NCI-H1436 treated with DMSO at 0.1 percent for 48 hours (cell line): ENCODE data around the gene FST.

Experiments used
- DNase-seq: peaks from one replicate; lab custom pipeline; 2025; lab: John Stamatoyannopoulos, UW

Gene FST, protein sequence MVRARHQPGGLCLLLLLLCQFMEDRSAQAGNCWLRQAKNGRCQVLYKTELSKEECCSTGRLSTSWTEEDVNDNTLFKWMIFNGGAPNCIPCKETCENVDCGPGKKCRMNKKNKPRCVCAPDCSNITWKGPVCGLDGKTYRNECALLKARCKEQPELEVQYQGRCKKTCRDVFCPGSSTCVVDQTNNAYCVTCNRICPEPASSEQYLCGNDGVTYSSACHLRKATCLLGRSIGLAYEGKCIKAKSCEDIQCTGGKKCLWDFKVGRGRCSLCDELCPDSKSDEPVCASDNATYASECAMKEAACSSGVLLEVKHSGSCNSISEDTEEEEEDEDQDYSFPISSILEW

DNA sequence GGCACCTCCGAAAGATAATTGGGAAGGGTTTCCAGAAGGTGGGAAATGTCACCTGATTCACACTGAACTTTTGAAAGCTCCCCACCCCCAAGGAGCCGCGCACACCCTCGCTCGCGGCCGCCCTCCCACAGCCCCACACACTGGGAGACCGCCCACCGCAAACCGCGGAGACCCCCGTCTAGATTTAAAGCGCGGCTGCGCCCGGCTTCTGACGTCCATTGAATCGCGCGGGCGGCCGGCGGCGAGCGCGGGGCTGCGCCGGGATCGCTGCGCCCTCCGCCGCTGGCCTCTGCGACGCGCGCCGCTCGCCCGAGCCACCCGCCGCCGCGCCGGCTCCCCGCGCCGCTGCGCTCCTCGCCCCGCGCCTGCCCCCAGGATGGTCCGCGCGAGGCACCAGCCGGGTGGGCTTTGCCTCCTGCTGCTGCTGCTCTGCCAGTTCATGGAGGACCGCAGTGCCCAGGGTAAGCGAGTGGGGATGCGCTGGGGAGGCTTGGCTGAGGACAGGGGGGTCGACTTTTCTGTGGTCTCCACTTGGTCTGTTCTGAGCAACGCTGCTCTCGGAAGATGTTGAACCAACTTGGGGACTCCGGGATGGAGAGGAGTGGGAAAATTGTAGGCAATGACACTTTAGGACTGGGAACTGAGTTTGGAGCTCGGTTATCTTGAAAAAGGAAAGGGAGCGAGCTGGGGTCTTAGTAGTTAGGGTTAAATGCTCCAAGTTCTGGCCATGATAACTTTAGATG, at the start of gene FST:
Gene FST (plus strand): TSS at position 214 of the 743 bp plus-strand sequence. CDS start 163 bp downstream, at position 377.
- DNase-seq = no peak

DNA sequence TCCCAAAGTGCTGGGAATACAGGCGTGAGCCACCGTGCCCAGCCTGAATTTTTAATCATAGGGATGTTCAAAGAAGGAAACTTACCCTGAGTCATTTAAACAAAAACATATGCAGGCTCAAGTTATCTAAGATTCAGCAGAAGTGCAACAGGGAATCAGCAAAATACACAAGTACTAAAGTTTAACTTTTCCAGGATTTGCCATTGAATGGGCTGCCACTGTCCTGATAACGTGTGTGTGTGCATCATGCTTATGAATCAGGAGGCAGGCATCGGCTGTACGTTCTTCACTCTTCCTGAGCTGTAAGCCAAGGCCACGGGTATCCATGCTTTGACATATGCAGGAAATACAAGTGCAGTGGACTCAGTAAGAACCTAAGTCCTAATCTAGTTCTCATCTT, 48.8 kb upstream of the FST start:
- no peak for DNase-seq

DNA sequence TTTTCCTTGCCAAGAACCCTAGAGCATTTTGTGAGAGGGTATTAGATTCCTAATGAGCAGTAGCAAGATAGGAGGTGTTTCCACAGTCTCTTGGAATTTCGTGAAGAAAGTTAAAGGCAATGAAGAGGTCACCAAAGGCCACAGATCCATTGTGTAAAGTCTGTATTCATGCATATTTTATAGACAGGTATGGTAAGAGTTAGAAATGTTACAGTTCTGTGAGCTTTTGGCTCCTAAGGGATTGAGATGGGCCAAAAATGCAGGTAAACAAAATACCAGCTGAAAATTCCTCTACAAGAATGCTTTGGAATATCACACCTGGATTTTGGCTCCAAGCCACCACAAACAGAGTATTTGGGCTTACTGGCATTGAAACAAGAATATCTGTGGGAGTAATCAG, 47.4 kb upstream of the FST start:
- DNase-seq = no peak

DNA sequence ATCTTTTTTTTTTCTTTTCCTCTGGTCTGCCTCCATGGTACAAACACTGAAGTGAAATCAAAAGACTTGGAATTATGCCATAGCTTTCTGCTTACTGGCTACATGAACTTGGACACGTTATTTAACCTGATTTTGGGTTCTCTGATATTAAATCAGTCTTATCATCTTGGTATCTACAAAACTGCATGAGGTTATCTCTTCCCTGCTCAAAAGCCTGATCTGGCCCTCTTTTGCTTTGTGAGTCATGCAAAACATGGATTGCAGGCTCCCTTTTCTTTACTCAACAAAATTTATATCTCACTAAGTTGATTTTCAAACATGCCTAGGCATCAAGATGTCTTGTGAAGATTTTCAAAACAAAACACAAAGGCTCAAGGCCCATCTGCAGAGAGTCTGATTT, 45.9 kb upstream of the FST start:
- DNase-seq = no peak

DNA sequence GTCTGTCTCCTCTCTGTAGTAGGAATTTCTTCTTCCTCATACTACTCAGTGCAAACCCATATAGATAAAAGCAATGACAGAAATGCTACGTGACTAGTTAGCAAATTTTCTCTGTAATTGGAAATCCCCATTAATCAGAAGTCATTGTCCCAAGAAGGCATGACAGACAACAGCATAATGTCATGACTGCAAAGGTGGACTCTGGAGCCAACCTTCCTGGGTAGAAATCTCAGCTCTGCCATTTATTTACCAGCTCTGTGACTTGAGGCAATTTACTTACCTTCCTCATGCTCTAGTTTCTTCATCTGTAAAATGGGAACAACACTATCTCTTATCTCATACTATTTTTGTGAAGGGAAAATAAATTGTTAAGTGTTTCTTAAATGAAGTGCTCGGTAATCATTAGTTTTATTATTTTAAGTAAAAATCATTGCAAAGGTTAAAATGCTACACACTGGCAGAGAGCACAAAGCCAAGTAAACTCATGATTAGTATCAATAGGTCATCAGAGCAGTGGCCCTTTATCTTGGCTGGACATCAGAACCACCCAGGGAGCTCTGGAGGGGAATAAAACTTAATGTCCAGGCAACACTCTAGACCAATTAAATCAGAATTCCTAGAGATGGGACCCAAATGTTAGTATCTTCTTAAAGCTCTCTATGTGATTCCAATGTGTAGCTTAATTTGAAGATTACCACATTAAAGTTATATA, 43.8 kb upstream of the FST start:
- DNase-seq = no peak

DNA sequence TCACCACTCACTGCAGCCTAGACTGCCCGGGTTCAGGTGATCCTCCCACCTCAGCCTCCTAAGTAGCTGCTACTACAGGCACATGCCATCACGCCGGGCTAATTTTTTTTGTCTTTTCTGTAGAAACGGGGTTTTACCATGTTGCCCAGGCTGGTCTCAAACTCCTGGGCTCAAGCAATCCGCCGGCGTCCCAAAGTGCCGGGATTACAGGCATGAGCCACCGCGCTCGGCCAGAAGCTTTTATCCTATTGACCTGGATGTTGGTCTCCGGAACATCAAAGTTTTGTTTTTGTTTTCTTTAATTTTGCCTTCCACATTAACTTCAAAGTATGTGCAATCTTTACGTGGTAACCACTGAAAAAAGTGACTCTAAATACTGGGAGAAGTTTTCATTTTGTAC, 42.4 kb upstream of the FST start:
- DNase-seq = no peak

DNA sequence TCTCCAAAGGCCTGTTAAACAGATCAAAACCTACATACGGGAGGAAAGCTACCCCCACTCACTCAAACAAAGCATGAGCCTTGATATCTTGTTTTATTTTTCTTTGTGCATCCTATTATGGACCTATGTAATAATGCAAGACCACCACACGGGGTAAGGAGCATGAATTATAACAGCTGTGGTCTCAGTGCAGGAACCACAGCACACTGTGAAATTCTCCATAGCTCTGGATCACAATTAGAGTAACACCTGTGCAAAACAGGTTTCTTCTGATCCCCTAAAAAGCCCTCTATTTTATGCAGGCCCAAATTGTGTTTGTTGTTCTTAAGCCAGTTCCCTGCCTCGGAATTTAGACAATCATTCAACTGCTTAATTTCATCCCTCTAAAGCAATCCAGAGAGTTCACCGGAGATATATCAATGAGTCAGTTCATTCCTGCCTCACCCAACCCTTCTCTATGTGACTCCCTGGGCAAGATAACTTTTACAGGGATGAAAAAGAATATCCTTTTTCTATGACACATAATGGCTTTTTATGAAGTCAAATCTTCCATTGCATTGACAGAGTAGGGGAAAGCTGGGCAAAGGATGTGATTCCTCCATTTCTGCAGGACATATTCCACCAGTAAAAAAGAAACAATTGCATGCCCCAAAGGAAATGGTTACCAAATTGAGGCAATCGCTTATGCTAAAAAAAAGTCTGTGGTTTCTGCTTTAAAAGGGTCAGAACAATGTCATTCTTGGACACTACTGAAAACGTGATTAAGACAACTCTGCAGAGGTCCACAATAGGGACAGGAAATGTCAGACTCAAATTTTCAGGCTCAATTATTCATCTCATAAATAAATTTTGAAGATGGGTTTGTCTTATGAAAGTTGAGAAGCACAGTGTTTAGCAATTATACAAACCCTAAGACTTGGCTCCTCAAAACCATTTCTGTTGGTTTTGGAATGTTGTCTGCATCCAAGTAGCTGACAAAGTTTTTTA, 41.6 kb upstream of the FST start:
- no peak for DNase-seq

DNA sequence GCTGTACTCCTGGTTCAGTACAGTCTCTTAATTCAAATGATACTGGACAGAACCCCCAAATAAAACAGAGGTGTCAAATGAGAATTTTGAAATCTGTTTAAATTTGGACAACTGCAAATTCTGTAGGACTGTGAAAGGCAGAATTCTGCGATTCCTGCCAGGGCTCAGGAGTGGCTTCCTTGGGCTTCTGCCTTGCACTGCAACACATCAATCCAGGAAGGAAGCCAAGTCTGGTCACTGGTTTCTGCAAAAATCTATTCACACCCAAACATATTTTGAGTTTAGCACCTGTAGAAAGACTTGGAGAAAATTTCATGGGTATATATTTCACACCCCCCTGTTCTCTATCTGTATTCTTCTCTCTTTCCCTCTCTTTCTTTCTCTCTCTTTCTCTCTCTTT, 37.5 kb upstream of the FST start:
- no peak for DNase-seq

DNA sequence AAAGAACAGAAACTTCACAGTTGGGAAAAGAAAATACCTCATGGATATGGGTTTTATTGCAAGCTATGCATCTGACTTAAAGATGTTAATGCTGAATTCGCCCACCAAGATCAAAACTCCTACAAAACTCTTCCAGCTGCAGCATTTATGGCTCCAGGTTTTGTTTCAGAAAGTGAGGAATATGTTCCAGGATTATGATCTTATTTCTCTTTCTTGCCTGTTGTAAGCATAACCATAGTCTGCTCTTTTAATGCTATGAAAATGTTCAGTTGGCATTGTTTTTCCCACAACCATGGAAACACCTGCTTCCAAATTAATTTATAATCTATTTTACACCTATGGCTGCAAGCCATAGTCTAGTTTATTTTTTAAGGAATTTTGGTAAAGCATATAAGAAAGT, 34.9 kb upstream of the FST start:
- no peak for DNase-seq

DNA sequence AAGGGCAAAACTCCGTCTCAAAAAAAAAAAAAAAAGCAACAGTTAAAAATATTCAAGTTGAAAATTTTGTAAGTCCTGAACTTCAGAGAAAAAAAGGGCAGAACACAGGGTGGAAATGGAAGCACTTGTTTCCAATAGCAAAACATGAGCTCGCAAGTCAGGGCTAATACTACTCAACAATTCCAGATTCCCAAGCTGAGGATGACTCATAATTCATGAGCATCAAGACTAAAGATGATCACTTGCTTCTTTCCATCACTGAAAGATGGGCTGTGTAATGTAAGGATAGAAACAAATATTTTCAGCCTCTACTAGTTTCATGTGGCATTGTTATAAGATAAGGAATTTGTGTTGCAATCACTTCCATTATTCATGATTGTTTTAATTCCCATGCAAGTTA, 33.5 kb upstream of the FST start:
- DNase-seq = no peak

DNA sequence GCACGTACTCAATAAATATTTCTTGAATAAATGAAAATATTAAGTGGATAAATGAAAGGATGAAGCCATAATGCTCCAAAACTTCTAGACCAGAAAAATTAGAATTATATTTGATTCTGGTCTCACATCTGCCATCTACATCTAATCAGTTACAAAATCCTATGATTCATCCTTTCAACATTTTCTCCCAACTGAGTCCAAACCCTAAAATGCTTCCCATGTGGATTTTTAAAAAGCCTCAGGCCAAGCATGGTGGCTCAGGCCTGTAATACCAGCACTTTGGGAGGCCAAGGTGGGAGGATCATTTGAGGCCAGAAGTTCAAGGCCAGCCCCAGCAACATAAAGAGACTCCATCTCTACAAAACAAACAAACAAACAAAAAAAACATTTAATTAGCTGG, 31.6 kb upstream of the FST start:
- no peak for DNase-seq

DNA sequence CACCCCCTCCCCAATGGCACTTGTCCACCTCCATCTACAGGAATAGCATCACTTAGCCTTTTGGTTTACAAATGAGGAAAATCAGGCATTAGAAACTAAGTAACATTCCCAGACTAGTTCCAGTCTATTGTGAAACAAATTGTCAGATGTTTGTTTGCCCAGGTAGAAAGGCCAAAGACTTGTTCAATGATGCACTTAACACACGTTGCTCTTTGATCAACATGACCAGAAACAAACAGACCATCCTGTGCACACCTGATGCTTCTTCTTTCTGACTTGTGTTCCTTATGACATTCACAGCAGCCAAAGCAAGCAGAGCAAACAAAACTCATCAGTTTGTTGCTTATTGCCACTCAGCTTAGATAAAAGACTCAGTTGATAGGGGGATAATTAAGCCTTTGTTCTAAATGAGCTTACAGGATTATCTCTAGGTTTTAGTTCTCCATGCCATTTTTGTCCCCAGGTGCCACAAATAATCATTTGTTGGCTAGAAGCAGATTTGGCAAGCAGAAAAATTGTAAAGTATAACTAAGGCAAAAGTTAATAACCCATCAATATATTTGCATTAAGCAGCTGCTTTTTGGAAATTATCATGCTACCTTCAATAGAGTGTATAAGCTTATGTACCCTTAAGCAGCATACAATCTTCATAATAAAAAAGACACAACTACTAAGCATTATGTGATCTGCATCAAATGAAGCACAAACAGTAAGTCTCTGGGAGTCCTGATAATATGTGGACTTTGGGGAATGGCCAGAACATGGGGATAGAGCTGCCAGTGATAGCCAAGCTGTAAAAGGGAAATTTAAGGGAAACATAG, 26.3 kb upstream of the FST start:
- DNase-seq = no peak

DNA sequence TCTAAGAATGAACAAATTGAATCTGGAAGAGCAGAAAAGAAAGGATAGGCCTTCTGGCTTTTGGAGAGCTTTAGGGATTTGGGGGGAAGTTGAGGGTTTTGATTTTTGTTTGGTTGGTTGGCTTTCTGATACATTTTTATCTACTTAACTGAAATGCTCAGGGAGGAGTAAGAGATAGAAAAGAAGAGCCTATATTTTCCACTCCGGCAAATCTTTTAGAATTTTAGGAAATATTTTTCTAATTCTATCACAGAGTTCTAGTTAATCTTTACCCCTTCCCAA, 25.8 kb upstream of the FST start:
- DNase-seq = no peak

DNA sequence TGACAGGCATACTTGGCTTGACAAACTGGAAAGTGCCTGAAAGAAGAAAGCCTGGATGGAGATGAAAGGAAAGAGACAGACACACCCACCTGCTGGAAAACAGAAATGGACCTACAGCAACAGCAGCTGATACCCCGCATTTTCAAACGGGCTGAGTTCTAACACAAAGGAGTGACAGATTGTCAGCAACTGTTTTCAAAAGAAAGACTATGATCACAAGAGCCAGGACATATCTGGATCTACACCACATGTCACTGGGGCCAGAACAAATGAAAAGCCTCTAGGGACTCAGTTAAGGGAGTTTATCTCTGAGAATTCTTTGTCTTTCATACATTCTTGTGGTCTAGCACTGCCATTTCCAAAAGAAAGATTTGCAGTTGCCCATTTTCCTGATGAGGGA, 24.1 kb upstream of the FST start:
- DNase-seq = no peak

DNA sequence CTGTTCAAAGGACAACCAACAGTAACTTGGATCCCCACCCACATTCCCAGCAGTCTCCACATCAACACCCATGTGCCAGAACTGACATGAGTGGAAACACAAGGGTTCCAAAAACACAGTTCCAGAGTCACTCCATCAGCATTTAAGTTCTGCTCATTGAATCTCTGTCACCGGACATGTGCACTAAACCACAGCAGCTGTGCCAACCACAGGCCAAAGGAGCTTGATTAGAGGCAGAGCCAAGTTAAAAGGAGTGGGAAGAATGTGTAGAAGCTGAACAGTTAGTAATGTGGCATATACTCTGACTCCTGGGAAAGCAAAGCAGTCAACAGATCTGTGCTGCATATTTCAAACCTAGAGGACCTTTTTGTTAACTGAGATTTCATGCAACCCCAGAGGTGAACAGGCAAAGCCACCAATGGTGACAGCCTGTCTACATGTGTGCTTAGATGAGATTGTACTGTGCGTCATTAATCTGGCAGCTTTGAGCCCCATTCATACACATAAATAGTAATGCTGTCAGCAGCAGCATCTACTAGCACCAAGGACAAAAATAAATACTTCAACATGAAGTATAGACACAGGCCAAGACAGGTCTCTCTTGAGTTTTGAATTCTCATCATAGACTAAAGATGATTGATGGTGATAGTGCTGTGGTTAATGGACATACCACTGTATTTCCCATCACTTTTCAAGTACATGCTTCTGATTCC, 16.4 kb upstream of the FST start:
- DNase-seq = no peak

DNA sequence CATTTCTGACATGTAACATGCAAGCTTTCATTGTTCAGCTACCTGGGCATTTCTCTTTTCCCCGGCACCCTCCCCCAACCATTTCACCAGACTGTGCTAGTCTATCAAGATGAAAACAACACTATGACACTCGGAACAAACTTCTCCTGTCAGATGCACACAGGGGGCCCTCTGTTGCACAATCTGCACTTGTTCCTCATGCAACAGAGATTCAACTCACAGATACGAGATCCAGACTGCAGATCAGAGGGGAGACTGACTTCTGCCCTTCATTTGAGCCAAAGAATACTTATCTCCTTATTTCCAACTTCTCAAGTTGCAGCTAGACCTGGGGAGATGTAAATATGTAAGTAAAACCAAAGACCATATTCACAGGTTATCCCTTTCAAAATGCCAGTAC, 15.7 kb upstream of the FST start:
- no peak for DNase-seq

DNA sequence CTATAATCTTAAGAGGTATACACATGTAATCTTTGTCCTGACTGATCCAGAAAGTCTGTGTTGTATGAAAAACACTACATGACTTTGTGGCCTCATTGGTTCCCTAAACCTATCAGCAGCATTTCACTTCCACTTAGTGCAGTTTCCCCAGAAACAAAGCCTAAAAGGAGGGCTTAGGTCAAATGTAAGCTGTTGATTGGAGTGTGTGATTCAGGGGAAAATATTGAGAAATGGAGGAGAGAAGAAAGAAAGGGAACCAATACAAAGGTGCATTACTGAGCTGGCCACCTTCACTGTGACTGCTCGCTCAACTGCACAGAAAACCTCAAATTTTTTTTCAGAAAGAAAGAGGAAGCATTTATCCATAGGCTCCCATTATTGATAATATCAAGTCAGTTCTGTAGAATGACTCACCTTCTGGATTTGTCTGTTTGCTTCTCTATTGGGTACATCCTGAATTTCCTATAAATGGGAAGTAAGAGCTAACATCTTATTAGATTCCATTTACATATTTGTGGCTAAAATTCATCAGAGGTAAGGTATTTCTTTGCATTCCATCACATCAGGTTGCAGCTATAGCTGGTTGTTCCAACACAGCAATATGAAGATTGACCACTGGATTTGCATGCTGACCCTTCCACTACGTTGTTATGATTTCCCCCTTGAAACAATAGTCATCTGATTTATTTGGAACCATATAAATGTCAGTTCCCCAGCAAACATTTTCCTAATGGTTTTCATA, 10.3 kb upstream of the FST start:
- DNase-seq = no peak

DNA sequence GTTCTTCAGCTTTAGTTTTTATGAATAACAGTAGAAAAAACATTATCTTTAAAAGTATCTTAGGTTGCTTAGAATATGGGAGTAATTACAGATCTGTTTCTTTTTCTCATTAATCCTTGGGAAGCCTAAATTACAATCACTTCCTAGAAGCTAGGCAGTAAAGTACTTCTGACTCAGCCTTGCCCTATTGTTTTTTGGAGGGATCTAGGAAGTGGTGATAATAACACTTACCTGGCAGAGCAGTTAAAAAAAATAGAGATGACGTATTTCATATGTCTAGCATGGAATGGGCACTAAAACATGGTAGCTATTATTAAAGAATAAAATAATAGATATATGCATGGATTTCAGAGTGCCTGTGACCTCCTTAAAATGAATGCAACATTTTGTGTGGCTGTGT, 8.2 kb upstream of the FST start:
- no peak for DNase-seq

DNA sequence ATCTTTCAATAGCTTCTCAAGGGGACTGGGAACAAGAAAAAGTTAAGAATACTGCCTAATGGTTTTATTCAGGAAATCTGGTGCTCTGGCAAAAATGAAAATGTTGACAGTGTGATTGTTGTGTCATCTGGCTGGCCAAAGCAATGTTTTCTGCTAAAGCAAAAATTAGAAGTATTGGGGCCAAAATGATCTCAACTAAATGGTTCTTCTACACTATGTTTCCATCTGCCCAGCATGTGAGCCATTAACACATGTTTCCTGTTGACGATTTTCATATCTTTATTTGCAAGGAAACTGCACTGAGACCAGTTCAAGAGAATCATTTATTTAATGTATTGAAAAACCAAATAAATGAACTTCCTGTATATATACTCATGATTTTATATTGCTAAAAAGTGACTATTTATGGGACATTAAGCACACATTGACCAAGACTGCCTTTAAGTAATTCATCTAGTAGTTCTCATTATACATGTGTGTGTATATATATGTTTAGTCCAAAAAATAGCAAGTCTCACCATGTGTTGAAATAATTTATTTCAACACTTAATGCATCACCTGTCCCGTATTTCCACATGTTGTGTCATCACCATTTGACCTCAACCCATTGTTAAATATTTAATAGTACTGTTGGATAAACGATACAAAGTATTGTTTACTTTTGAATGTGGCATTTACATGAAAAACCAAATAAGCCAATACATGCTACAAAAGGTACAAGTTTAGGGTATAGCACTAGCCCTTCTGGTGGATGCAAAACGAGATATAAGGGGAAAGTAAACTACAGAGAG, 7.5 kb upstream of the FST start:
- no peak for DNase-seq
